H9 (cell line): Measurements from ENCODE around the gene ATF4. TPM values are rescaled to one million over a fixed set of nuclear protein-coding genes. Genes with fewer than 3 reads are reported as not detected.

Source experiments
- DNase-seq: peaks from one replicate; pipeline ENCODE4 v3.0.0-alpha.2; 2017
- H2AFZ ChIP-seq: one replicate; pipeline ENCODE4 v1.6.1; 2013; ENCODE audit warnings: mild to moderate bottlenecking, low read length, control low read depth, moderate library complexity
- H2AK5ac ChIP-seq: 2 replicates; pipeline ENCODE4 v1.6.1; 2013; ENCODE audit warnings: low read length, control low read depth, mixed read lengths; ENCODE audit not compliant: insufficient read length
- H2BK120ac ChIP-seq: one replicate; pipeline ENCODE4 v1.6.1; 2013; ENCODE audit warnings: low read depth, mild to moderate bottlenecking, low read length, control low read depth, inconsistent platforms; ENCODE audit not compliant: poor library complexity, severe bottlenecking
- H2BK12ac ChIP-seq: 2 replicates; pipeline ENCODE4 v1.6.1; 2013; ENCODE audit warnings: low read length, control low read depth, mixed read lengths, low read depth; ENCODE audit not compliant: insufficient read length
- H2BK15ac ChIP-seq: 2 replicates; pipeline ENCODE4 v1.6.1; 2013; ENCODE audit warnings: low read depth, low read length, control low read depth
- H2BK20ac ChIP-seq: one replicate; pipeline ENCODE4 v1.6.1; 2013; ENCODE audit warnings: low read depth, mild to moderate bottlenecking, low read length, control low read depth, inconsistent platforms; ENCODE audit not compliant: poor library complexity, severe bottlenecking
- H2BK5ac ChIP-seq: 2 replicates; pipeline ENCODE4 v1.6.1; 2013; ENCODE audit warnings: low read length, control low read depth, mixed read lengths; ENCODE audit not compliant: insufficient read length
- H3K14ac ChIP-seq: 2 replicates; pipeline ENCODE4 v1.6.1; 2013; ENCODE audit warnings: low read length, control low read depth; ENCODE audit not compliant: insufficient read depth
- H3K18ac ChIP-seq: 2 replicates; pipeline ENCODE4 v1.6.1; 2013; ENCODE audit warnings: low read depth, mild to moderate bottlenecking, mixed read lengths, low read length, control low read depth; ENCODE audit not compliant: insufficient read length
- H3K23ac ChIP-seq: 2 replicates; pipeline ENCODE4 v1.6.1; 2013; ENCODE audit warnings: low read length, control low read depth, mixed read lengths, low read depth; ENCODE audit not compliant: insufficient read length
- H3K23me2 ChIP-seq: 2 replicates; pipeline ENCODE4 v1.6.1; 2013; ENCODE audit warnings: low read depth, mild to moderate bottlenecking, mixed read lengths, low read length, control low read depth; ENCODE audit not compliant: insufficient read length, poor library complexity, severe bottlenecking
- H3K27ac ChIP-seq: 2 replicates; pipeline ENCODE4 v1.5.1; 2013; ENCODE audit warnings: low read length, control low read depth, mixed read lengths, low read depth; ENCODE audit not compliant: insufficient read length
- H3K27me3 ChIP-seq: 2 replicates; pipeline ENCODE4 v1.6.1; 2013; ENCODE audit warnings: low read length, control low read depth, inconsistent platforms; ENCODE audit not compliant: insufficient read depth
- H3K4ac ChIP-seq: 2 replicates; pipeline ENCODE4 v1.6.1; 2013; ENCODE audit warnings: low read depth, mild to moderate bottlenecking, control low read depth, inconsistent platforms, low read length, moderate library complexity
- H3K4me1 ChIP-seq: 2 replicates; pipeline ENCODE4 v1.6.1; 2013; ENCODE audit warnings: low read length, control low read depth, inconsistent platforms; ENCODE audit not compliant: insufficient read depth
- H3K4me2 ChIP-seq: 2 replicates; pipeline ENCODE4 v1.6.1; 2013; ENCODE audit warnings: low read length, control low read depth, mixed read lengths; ENCODE audit not compliant: insufficient read length, insufficient read depth
- H3K56ac ChIP-seq: 2 replicates; pipeline ENCODE4 v1.6.1; 2013; ENCODE audit warnings: low read depth, mild to moderate bottlenecking, mixed read lengths, low read length, control low read depth; ENCODE audit not compliant: insufficient read length
- H3K79me1 ChIP-seq: 2 replicates; pipeline ENCODE4 v1.6.1; 2013; ENCODE audit warnings: low read depth, mild to moderate bottlenecking, moderate library complexity, low read length, control low read depth, inconsistent platforms; ENCODE audit not compliant: insufficient read depth, poor library complexity, severe bottlenecking
- H3K79me2 ChIP-seq: 2 replicates; pipeline ENCODE4 v1.6.1; 2013; ENCODE audit warnings: low read length, control low read depth, inconsistent platforms; ENCODE audit not compliant: insufficient read depth
- H3K9ac ChIP-seq: 2 replicates; pipeline ENCODE4 v1.6.1; 2013; ENCODE audit warnings: low read length, control low read depth, mixed read lengths; ENCODE audit not compliant: insufficient read length; ENCODE audit errors: extremely low read depth
- H3K9me3 ChIP-seq: one replicate; pipeline ENCODE4 v1.6.1; 2013; ENCODE audit warnings: low read depth, low read length, inconsistent platforms; ENCODE audit not compliant: control insufficient read depth
- H3T11ph ChIP-seq: one replicate; pipeline ENCODE4 v1.6.1; 2013; ENCODE audit warnings: mild to moderate bottlenecking, low read length, control low read depth, inconsistent platforms
- H4K20me1 ChIP-seq: one replicate; pipeline ENCODE4 v1.6.1; 2013; ENCODE audit not compliant: control insufficient read depth, insufficient read length, insufficient read depth
- H4K5ac ChIP-seq: 2 replicates; pipeline ENCODE4 v1.6.1; 2013; ENCODE audit warnings: low read depth, mild to moderate bottlenecking, mixed read lengths, low read length, control low read depth; ENCODE audit not compliant: insufficient read length
- H4K8ac ChIP-seq: replicated peaks from 2 replicates; pipeline ENCODE4 v1.6.1; 2013; ENCODE audit warnings: low read length, control low read depth, mixed read lengths, low read depth; ENCODE audit not compliant: insufficient read length
- H4K91ac ChIP-seq: 2 replicates; pipeline ENCODE4 v1.6.1; 2013; ENCODE audit warnings: low read depth, mild to moderate bottlenecking, moderate library complexity, mixed read lengths, low read length, control low read depth; ENCODE audit not compliant: insufficient read length
- H3K27ac Mint-ChIP-seq, 3 experiments: 2 replicates in 2 of 3; 3 replicates in 1 of 3; pipeline ENCODE4 v1.8.0; 2020 to 2021; ENCODE audit warnings: mixed read lengths in 3 of 3, mild to moderate bottlenecking in 1 of 3, moderate library complexity in 1 of 3
- H3K27me3 Mint-ChIP-seq: 2 replicates; pipeline ENCODE4 v1.8.0; 2021; ENCODE audit warnings: low read depth, mild to moderate bottlenecking, moderate library complexity, mixed read lengths
- H3K36me3 Mint-ChIP-seq, 3 experiments: 2 replicates in 2 of 3; 3 replicates in 1 of 3; pipeline ENCODE4 v1.8.0; 2020 to 2021; ENCODE audit warnings: low read depth in 3 of 3, mixed read lengths in 3 of 3; ENCODE audit not compliant: insufficient read depth in 1 of 3
- H3K4me1 Mint-ChIP-seq, 2 experiments: 2 replicates each; pipeline ENCODE4 v1.8.0; 2020; ENCODE audit warnings: mixed read lengths in 2 of 2
- H3K4me3 Mint-ChIP-seq, 2 experiments: 2 replicates in 1 of 2; 3 replicates in 1 of 2; pipeline ENCODE4 v1.8.0; 2020 to 2021; ENCODE audit warnings: mild to moderate bottlenecking in 2 of 2, mixed read lengths in 2 of 2, moderate library complexity in 1 of 2
- H3K9me3 Mint-ChIP-seq, 2 experiments: 2 replicates in 1 of 2; 3 replicates in 1 of 2; pipeline ENCODE4 v1.8.0; 2020; ENCODE audit warnings: mild to moderate bottlenecking in 2 of 2, mixed read lengths in 2 of 2, moderate library complexity in 1 of 2
- CTCF ChIP-seq: fragments of 200-600 bp; sonication (generic); conservative IDR thresholded peaks from 3 replicates; pipeline ENCODE4 v1.8.0; 2021; ENCODE audit warnings: antibody characterized with exemption, mild to moderate bottlenecking
- WGBS: extraction: QIAGEN DNeasy Blood & Tissue Kit; methylation state at CpG from one replicate; pipeline ENCODE4 v1.1.7; 2013; ENCODE audit warnings: missing lambda C conversion rate, low lambda C conversion rate, mixed read lengths; ENCODE audit not compliant: insufficient read length; ENCODE audit errors: extremely low coverage; 5-methylcytosine and 5-hydroxymethylcytosine counted together
- total RNA-seq: library from RNA; stranded (reverse); gene quantifications from 2 replicates; pipeline ENCODE4 v1.2.1, GENCODE V29; 2021

Gene ATF4
- total RNA-seq, 1 experiment from 2014 or later = 455 TPM

GRCh38 chr22:39562839-39563489, 42.6 kb downstream of the ATF4 start:
- H3K4me3 Mint-ChIP-seq = no peak overlapping the region
- Histone ChIP-seq H3K79me2 (no peaks in the 10 kb centered on the region), H3K79me1 (no peaks in the 10 kb centered on the region), H3K56ac (no peak overlapping the region), H4K91ac (no peak overlapping the region), H2AFZ (no peak overlapping the region), H4K20me1 (no peaks in the 10 kb centered on the region), H3K14ac (no peak overlapping the region), H3K4me1 (no peaks in the 10 kb centered on the region), H4K5ac (no peak overlapping the region), H3K27me3 (peaks cover 14% of the 10 kb centered on the region; the same call in 1 of the 2 replicates), H3K4ac (no peak overlapping the region), H2BK20ac (no peak overlapping the region), H3K23ac (no peak overlapping the region), H3K27ac (no peak overlapping the region), H4K8ac (no peak overlapping the region), H2BK5ac (no peak overlapping the region), H3K18ac (no peak overlapping the region), H2BK12ac (no peak overlapping the region), H3T11ph (no peak overlapping the region), H2BK120ac (no peak overlapping the region), H2AK5ac (no peak overlapping the region), H2BK15ac (no peak overlapping the region), H3K4me2 (no peak overlapping the region), H3K9ac (no peak overlapping the region), H3K9me3 (no peaks in the 10 kb centered on the region), H3K23me2 (no peaks in the 10 kb centered on the region)
- DNase-seq = no peak
- H3K36me3 Mint-ChIP-seq = peaks cover 0 to 5% (median 0%) of the 10 kb centered on the region in 3 experiments; a peak in 1 of 7 replicates
- WGBS = 100% methylated on average over 1 of the region's 9 CpGs
- TF ChIP-seq CTCF = no peak
- H3K9me3 Mint-ChIP-seq = peaks cover 7 to 8% of the 10 kb centered on the region in 2 experiments
- no peak overlapping the region for H3K27ac Mint-ChIP-seq
- peaks cover 8% of the 10 kb centered on the region for H3K27me3 Mint-ChIP-seq
- H3K4me1 Mint-ChIP-seq = peaks cover 4 to 15% of the 10 kb centered on the region in 2 experiments
